Large intestine (tissue), 1 donor: ENCODE measurements around the gene RNF103. TPM values are rescaled to one million over a fixed set of nuclear protein-coding genes. Genes with fewer than 3 reads are reported as not detected.

ENCODE experiments used
- polyA plus RNA-seq: library from polyadenylated mRNA; unstranded; fragments of 120-200 nt; gene quantifications from one replicate; pipeline ENCODE4 v1.2.1, GENCODE V29; 2013

Gene RNF103
- polyA plus RNA-seq, 1 donor, result 42.9 TPM

Other genes with a start within 250 kb of the RNF103 start
- gene KDM3A, start 182.5 kb downstream of the RNF103 start, polyA plus RNA-seq, result 46.3 TPM
- 109 TPM for gene CHMP3, start 60.4 kb downstream of the RNF103 start, polyA plus RNA-seq
- gene RMND5A, start 96.4 kb upstream of the RNF103 start, polyA plus RNA-seq, result 52.8 TPM
- 2.1 TPM for gene CD8A, start 167.0 kb upstream of the RNF103 start, polyA plus RNA-seq
- 7.3 TPM for gene CD8B, start 238.0 kb upstream of the RNF103 start, polyA plus RNA-seq